ENCODE data around the gene JADE3.
"Not testable (repeated sequence)": the region's sequence is repeated elsewhere in the genome, so short reads cannot be mapped to it uniquely, and the experiment has no call there.

The JADE3 gene

GRCh38 chrX:46965125-46965758 lies 53.0 kb downstream of the JADE3 start:
- H3K36me3 ChIP-seq, result no peaks in the 10 kb centered on the region
- H3K27me3 ChIP-seq (ENCODE audit: insufficient read depth, low read depth, severe bottlenecking), result peaks cover 2% of the 10 kb centered on the region
- no peak for TF ChIP-seq CTCF (IDR thresholded peaks at IDR 0.05; ENCODE audit: low read depth, low read length)
- no peak overlapping the region for H3K27ac ChIP-seq
- no peak overlapping the region for H3K4me3 ChIP-seq (ENCODE audit: low read depth, low read length)
- DNase-seq, result no peak
- H3K9me3 ChIP-seq (ENCODE audit: severe bottlenecking), result no peaks in the 10 kb centered on the region

GRCh38 chrX:46967547-46967946 lies 55.3 kb downstream of the JADE3 start:
- DNase-seq, result no peak
- Histone ChIP-seq H3K9me3 (ENCODE audit: severe bottlenecking) (no peaks in the 10 kb centered on the region), H3K27ac (no peak overlapping the region), H3K27me3 (ENCODE audit: insufficient read depth, low read depth, severe bottlenecking) (peaks cover 5% of the 10 kb centered on the region), H3K36me3 (no peaks in the 10 kb centered on the region), H3K4me3 (ENCODE audit: low read depth, low read length) (no peak overlapping the region)
- no peak for TF ChIP-seq CTCF (IDR thresholded peaks at IDR 0.05; ENCODE audit: low read depth, low read length)

GRCh38 chrX:46977046-46977445 lies 64.8 kb downstream of the JADE3 start:
- not testable (repeated sequence) for DNase-seq; H3K36me3 ChIP-seq; H3K4me3 ChIP-seq (ENCODE audit: low read depth, low read length); H3K9me3 ChIP-seq (ENCODE audit: severe bottlenecking); H3K27ac ChIP-seq
- peaks cover 11% of the 10 kb centered on the region for H3K27me3 ChIP-seq (ENCODE audit: insufficient read depth, low read depth, severe bottlenecking)

GRCh38 chrX:46978341-46979291 lies 66.4 kb downstream of the JADE3 start:
- TF ChIP-seq CTCF (IDR thresholded peaks at IDR 0.05; ENCODE audit: low read depth, low read length), result peak; percentile 70
- no peak overlapping the region for H3K4me3 ChIP-seq (ENCODE audit: low read depth, low read length)
- peaks cover 3% of the 10 kb centered on the region for H3K27me3 ChIP-seq (ENCODE audit: insufficient read depth, low read depth, severe bottlenecking)
- peak; percentile 65 for DNase-seq
- no peak overlapping the region for H3K27ac ChIP-seq
- H3K9me3 ChIP-seq (ENCODE audit: severe bottlenecking), result no peaks in the 10 kb centered on the region
- H3K36me3 ChIP-seq, result no peaks in the 10 kb centered on the region

- no peak for TF ChIP-seq CTCF (IDR thresholded peaks at IDR 0.05; ENCODE audit: low read depth, low read length)
- no peak overlapping the region for H3K27ac ChIP-seq
- DNase-seq, result no peak
These were observed 72.5 kb downstream of the JADE3 start for GRCh38 chrX:46984705-46985104.

GRCh38 chrX:46989548-46989947 lies 77.3 kb downstream of the JADE3 start:
- Histone ChIP-seq H3K36me3 (no peaks in the 10 kb centered on the region), H3K27me3 (ENCODE audit: insufficient read depth, low read depth, severe bottlenecking) (peaks cover 6% of the 10 kb centered on the region), H3K4me3 (ENCODE audit: low read depth, low read length) (no peak overlapping the region), H3K9me3 (ENCODE audit: severe bottlenecking) (no peaks in the 10 kb centered on the region), H3K27ac (no peak overlapping the region)
- no peak for DNase-seq
- TF ChIP-seq CTCF (IDR thresholded peaks at IDR 0.05; ENCODE audit: low read depth, low read length), result no peak

More at GRCh38 chrX:46984705-46985104, 72.5 kb downstream of the JADE3 start:
- no peaks in the 10 kb centered on the region for H3K36me3 ChIP-seq
- no peaks in the 10 kb centered on the region for H3K9me3 ChIP-seq (ENCODE audit: severe bottlenecking)
- no peak overlapping the region for H3K4me3 ChIP-seq (ENCODE audit: low read depth, low read length)
- peaks cover 5% of the 10 kb centered on the region for H3K27me3 ChIP-seq (ENCODE audit: insufficient read depth, low read depth, severe bottlenecking)
